Measurements from ENCODE around the gene LSM11. TPM values are rescaled to one million over a fixed set of nuclear protein-coding genes. Genes with fewer than 3 reads are reported as not detected.
A peak's percentile ranks its signal among the peaks of the same experiment; 100 is the strongest.

LSM11 gene
- total RNA-seq, 6 experiments from 2014 or later: 0.75 to 1.5 (median 1.0) TPM

DNA sequence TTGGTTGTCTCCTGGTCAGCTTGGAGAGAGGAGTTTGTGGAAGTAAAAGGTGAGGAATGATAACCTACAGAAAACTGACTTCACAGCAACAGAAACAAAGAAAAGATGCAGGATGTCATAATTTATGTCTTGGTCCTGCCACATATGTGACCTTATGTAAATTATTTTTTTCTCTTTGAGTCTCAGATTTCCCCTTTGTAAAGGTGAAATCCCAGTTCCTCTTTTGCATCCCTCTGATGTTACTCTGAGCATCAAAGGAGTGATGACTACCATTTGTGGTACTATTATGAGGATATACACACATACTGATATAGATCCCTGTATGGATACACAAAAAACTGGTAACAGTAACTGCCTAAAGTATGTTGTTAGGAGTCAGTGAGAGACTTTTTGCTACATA is 13.7 kb upstream of the LSM11 start:
- H3K4me1 ChIP-seq: peaks cover 0 to 4% (median 0%) of the 10 kb centered on the region in 4 donors
- TF ChIP-seq CTCF (IDR thresholded peaks at IDR 0.05) (no peak), POLR2A (IDR thresholded peaks at IDR 0.05) (no peak)
- no peak for ATAC-seq
- H3K27ac ChIP-seq: no peak overlapping the region
- intact Hi-C loops (cut with DNase I): no loop called here
- no peaks in the 10 kb centered on the region for H3K9me3 ChIP-seq
- H3K4me3 ChIP-seq: no peak overlapping the region
- peaks cover 0 to under 1% (median 0%) of the 10 kb centered on the region in 4 donors for H3K36me3 ChIP-seq
- no peaks in the 10 kb centered on the region for H3K27me3 ChIP-seq
- DNase-seq: no peak

DNA sequence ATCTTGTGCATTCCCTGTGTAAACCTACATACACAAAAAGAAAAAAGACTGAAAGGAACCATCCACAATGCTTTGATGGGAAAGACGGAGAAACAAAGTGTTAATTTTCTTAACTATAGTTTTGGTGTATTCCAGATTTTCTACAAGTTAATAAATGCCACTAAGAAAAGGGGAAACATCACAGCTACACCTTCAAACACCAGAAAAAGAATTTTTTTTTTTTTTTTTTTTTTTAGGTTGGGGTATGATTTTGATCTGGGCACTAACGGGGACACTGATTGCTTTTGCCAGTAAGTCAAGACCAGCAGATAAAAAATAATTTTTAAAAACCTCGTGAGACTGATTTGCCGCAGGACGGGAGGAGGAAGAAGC is 12.6 kb upstream of the LSM11 start:
- peaks cover 0 to 4% (median 0%) of the 10 kb centered on the region in 4 donors for H3K4me1 ChIP-seq
- intact Hi-C loops (cut with DNase I): no loop called here

GRCh38 chr5:157731272-157732129 is 12.0 kb upstream of the LSM11 start, which contains the start of gene THG1L:
TSS of gene THG1L (plus strand) at chr5:157731420. CDS start at chr5:157731441, 21 bp downstream.
- Histone ChIP-seq H3K27me3 (no peaks in the 10 kb centered on the region), H3K4me3 (peak within 1 kb of the TSS; percentile 58 to 67 (median 67)), H3K36me3 (peaks cover 0 to 6% (median under 1%) of the 10 kb centered on the region in 4 donors), H3K9me3 (no peaks in the 10 kb centered on the region), H3K4me1 (peaks cover 0 to 4% (median 0%) of the 10 kb centered on the region in 4 donors), H3K27ac (peak within 1 kb of the TSS; percentile 18 to 79 (median 67))
- ATAC-seq: peak; percentile 99 to 100 (median 100)
- peak; percentile 97 to 99 (median 99) for DNase-seq
- TF ChIP-seq POLR2A (IDR thresholded peaks at IDR 0.05) (peak; percentile 90), CTCF (IDR thresholded peaks at IDR 0.05) (no peak)
- 3% methylated on average over 12 of the region's 47 CpGs for WGBS (ENCODE audit: insufficient coverage, low coverage, low lambda C conversion rate, missing lambda C conversion rate)
- intact Hi-C loops (cut with DNase I): no loop called here

More for the DNA sequence above, 12.6 kb upstream of the LSM11 start:
- Histone ChIP-seq H3K27me3 (no peaks in the 10 kb centered on the region), H3K27ac (peak overlapping the region in 2 of 3 donors; percentile 67 to 79), H3K36me3 (peaks cover 0 to 6% (median under 1%) of the 10 kb centered on the region in 4 donors), H3K9me3 (no peaks in the 10 kb centered on the region), H3K4me3 (peak overlapping the region; percentile 58 to 67 (median 67))
- ATAC-seq: no peak
- no peak for TF ChIP-seq POLR2A (IDR thresholded peaks at IDR 0.05)
- TF ChIP-seq CTCF (IDR thresholded peaks at IDR 0.05): no peak
- 16% methylated on average over 5 of the region's 5 CpGs for WGBS (ENCODE audit: insufficient coverage, low coverage, low lambda C conversion rate, missing lambda C conversion rate)
- no peak for DNase-seq

GRCh38 chr5:157732130-157732514 is 11.4 kb upstream of the LSM11 start:
- no peak for ATAC-seq
- Histone ChIP-seq H3K4me1 (peaks cover 0 to 4% (median 0%) of the 10 kb centered on the region in 4 donors), H3K9me3 (no peaks in the 10 kb centered on the region), H3K4me3 (no peak overlapping the region), H3K27ac (no peak overlapping the region), H3K36me3 (peaks cover 0 to 12% (median under 1%) of the 10 kb centered on the region in 4 donors), H3K27me3 (no peaks in the 10 kb centered on the region)
- no peak for TF ChIP-seq CTCF (IDR thresholded peaks at IDR 0.05)
- TF ChIP-seq POLR2A (IDR thresholded peaks at IDR 0.05): no peak
- WGBS (ENCODE audit: insufficient coverage, low coverage, low lambda C conversion rate, missing lambda C conversion rate): 89% methylated on average over 4 of the region's 5 CpGs
- intact Hi-C loops (cut with DNase I): no loop called here
- DNase-seq: no peak
